WTC11 (cell line): Measurements from ENCODE around the gene PLXNC1. TPM values are rescaled to one million over a fixed set of nuclear protein-coding genes. Genes with fewer than 3 reads are reported as not detected.
A peak's percentile ranks its signal among the peaks of the same experiment; 100 is the strongest.

Experiments
- ATAC-seq: fragments of 200-7000 bp; cut with Tn5 transposase; 2 replicates; pipeline ENCODE4 v1.10.0; 2021; ENCODE audit warnings: mild to moderate bottlenecking, moderate library complexity
- CTCF ChIA-PET: fragments of 300-600 bp; sonication (Branson Sonifier 250); formaldehyde crosslinking; loops from one replicate; lab custom pipeline; 2021; ENCODE audit warnings: antibody characterized with exemption; lab: Charles Lee
- POLR2A ChIA-PET: fragments of 350-600 bp; sonication (Branson Sonifier 250); formaldehyde crosslinking; loops from one replicate; lab custom pipeline; 2021; ENCODE audit warnings: antibody characterized with exemption; lab: Charles Lee
- DNase-seq: peaks from one replicate; pipeline ENCODE4 v3.0.0; 2021; ENCODE audit warnings: low spot score
- H3K27ac Mint-ChIP-seq: 2 replicates; pipeline ENCODE4 v1.8.0; 2021; ENCODE audit warnings: mixed read lengths
- H3K27me3 Mint-ChIP-seq: 2 replicates; pipeline ENCODE4 v1.8.0; 2021; ENCODE audit warnings: low read depth, mild to moderate bottlenecking, moderate library complexity, mixed read lengths
- H3K36me3 Mint-ChIP-seq: 2 replicates; pipeline ENCODE4 v1.8.0; 2021; ENCODE audit warnings: mixed read lengths
- H3K4me1 Mint-ChIP-seq: 2 replicates; pipeline ENCODE4 v1.8.0; 2022; ENCODE audit warnings: mixed read lengths
- H3K4me3 Mint-ChIP-seq: 2 replicates; pipeline ENCODE4 v1.8.0; 2021; ENCODE audit warnings: mild to moderate bottlenecking, moderate library complexity, mixed read lengths
- H3K9me3 Mint-ChIP-seq: 2 replicates; pipeline ENCODE4 v1.8.0; 2021; ENCODE audit warnings: mixed read lengths
- ATF1 ChIP-seq: sonication (generic); formaldehyde crosslinking; IDR thresholded peaks from 2 replicates; pipeline ENCODE4 v1.8.1; 2023; ENCODE audit warnings: mild to moderate bottlenecking, moderate library complexity, missing genetic modification reagents
- ATF2 ChIP-seq: sonication (generic); formaldehyde crosslinking; IDR thresholded peaks from 2 replicates; pipeline ENCODE4 v1.8.1; 2022; ENCODE audit warnings: low read depth, missing genetic modification reagents, borderline replicate concordance
- CREB1 ChIP-seq: sonication (generic); formaldehyde crosslinking; IDR thresholded peaks from 2 replicates; pipeline ENCODE4 v1.8.0; 2023; ENCODE audit warnings: mild to moderate bottlenecking, missing genetic modification reagents
- CTCF ChIP-seq: fragments of 200-600 bp; IDR thresholded peaks from 2 replicates; pipeline ENCODE4 v1.8.0; 2022; ENCODE audit warnings: antibody characterized with exemption
- GABPB1 ChIP-seq: sonication (generic); formaldehyde crosslinking; IDR thresholded peaks from 2 replicates; pipeline ENCODE4 v1.8.1; 2023; ENCODE audit warnings: mild to moderate bottlenecking, missing genetic modification reagents
- JAZF1 ChIP-seq: fragments of 250-450 bp; sonication (Bioruptor Pico); IDR thresholded peaks from 2 replicates; pipeline ENCODE4 v1.9.0; 2021; ENCODE audit warnings: moderate library complexity, mild to moderate bottlenecking, inconsistent platforms
- JUN ChIP-seq: sonication (generic); formaldehyde crosslinking; IDR thresholded peaks from 2 replicates; pipeline ENCODE4 v1.8.0; 2023; ENCODE audit warnings: mild to moderate bottlenecking, missing genetic modification reagents
- OVOL2 ChIP-seq: fragments of 250-450 bp; sonication (Bioruptor Pico); IDR thresholded peaks from 2 replicates; pipeline ENCODE4 v1.9.0; 2021; ENCODE audit warnings: mild to moderate bottlenecking, borderline replicate concordance
- SMAD3 ChIP-seq: sonication (generic); formaldehyde crosslinking; IDR thresholded peaks from 2 replicates; pipeline ENCODE4 v1.8.0; 2022; ENCODE audit warnings: missing genetic modification reagents, mild to moderate bottlenecking, borderline replicate concordance
- TEAD1 ChIP-seq: sonication (generic); formaldehyde crosslinking; IDR thresholded peaks from 2 replicates; pipeline ENCODE4 v1.8.0; 2022; ENCODE audit warnings: mild to moderate bottlenecking, missing genetic modification reagents
- TP53 ChIP-seq: sonication (generic); formaldehyde crosslinking; IDR thresholded peaks from 2 replicates; pipeline ENCODE4 v1.8.1; 2023; ENCODE audit warnings: mild to moderate bottlenecking, missing genetic modification reagents
- USF1 ChIP-seq: sonication (generic); formaldehyde crosslinking; IDR thresholded peaks from 2 replicates; pipeline ENCODE4 v1.8.0; 2022; ENCODE audit warnings: mild to moderate bottlenecking, missing genetic modification reagents
- USF2 ChIP-seq: sonication (generic); formaldehyde crosslinking; IDR thresholded peaks from 2 replicates; pipeline ENCODE4 v1.8.1; 2023; ENCODE audit warnings: mild to moderate bottlenecking, missing genetic modification reagents, moderate library complexity
- ZBTB43 ChIP-seq: sonication (generic); formaldehyde crosslinking; IDR thresholded peaks from 2 replicates; pipeline ENCODE4 v1.8.1; 2023; ENCODE audit warnings: mild to moderate bottlenecking, missing genetic modification reagents
- ZNF219 ChIP-seq: sonication (generic); formaldehyde crosslinking; IDR thresholded peaks from 2 replicates; pipeline ENCODE4 v1.8.0; 2023; ENCODE audit warnings: missing genetic modification reagents, mild to moderate bottlenecking, borderline replicate concordance
- ZNF263 ChIP-seq: sonication (generic); formaldehyde crosslinking; IDR thresholded peaks from 2 replicates; pipeline ENCODE4 v1.8.1; 2022; ENCODE audit warnings: low read depth, mild to moderate bottlenecking, moderate library complexity, missing genetic modification reagents
- ZNF416 ChIP-seq: fragments of 250-450 bp; sonication (Bioruptor Pico); IDR thresholded peaks from 2 replicates; pipeline ENCODE4 v1.9.0; 2021; ENCODE audit warnings: mild to moderate bottlenecking, inconsistent platforms
- ZNF425 ChIP-seq: fragments of 250-450 bp; sonication (Bioruptor Pico); conservative IDR thresholded peaks from 2 replicates; pipeline ENCODE4 v1.9.0; 2021; ENCODE audit warnings: mild to moderate bottlenecking
- total RNA-seq: library from RNA; stranded (reverse); gene quantifications from 3 replicates; pipeline ENCODE4 v1.2.3, GENCODE V29; 2021

Gene PLXNC1
- total RNA-seq, 1 experiment from 2014 or later: 3.1 TPM

- TF ChIP-seq ZNF425 (CRISPR knock-in tag) (no peak), ZBTB43 (no peak), SMAD3 (CRISPR knock-in tag) (no peak), JAZF1 (CRISPR knock-in tag) (no peak), OVOL2 (no peak), CREB1 (CRISPR knock-in tag) (no peak), TP53 (no peak), ZNF219 (CRISPR knock-in tag) (no peak), TEAD1 (CRISPR knock-in tag) (no peak), ATF1 (CRISPR knock-in tag) (no peak), CTCF (no peak), USF2 (no peak), ZNF416 (no peak)
These were observed 20.1 kb upstream of the PLXNC1 start (continued) for GRCh38 chr12:94128280-94128679.

- CTCF ChIA-PET: interaction anchor here (0.7 to 1.2 kb wide), 9 partner anchors 11 to 400 kb away, joined by 3 to 4 read pairs (median 4); no protein-coding TSS in a partner anchor
- Mint-ChIP-seq H3K4me3 (no peak overlapping the region), H3K9me3 (peaks cover 12% of the 10 kb centered on the region), H3K36me3 (no peaks in the 10 kb centered on the region), H3K27ac (no peak overlapping the region), H3K27me3 (no peaks in the 10 kb centered on the region; the same call in none of the 2 replicates), H3K4me1 (no peaks in the 10 kb centered on the region)
- ATAC-seq: peak; percentile 78
- TF ChIP-seq JUN (CRISPR knock-in tag) (no peak), ATF2 (CRISPR knock-in tag) (no peak), GABPB1 (no peak), ZNF263 (no peak), USF1 (CRISPR knock-in tag) (no peak), TP53 (no peak), CTCF (peak; percentile 74)
- POLR2A ChIA-PET: no interaction called here
- DNase-seq: no peak
These were observed 14.2 kb upstream of the PLXNC1 start for GRCh38 chr12:94133964-94134795.
